Nephron progenitor cell (in vitro differentiated cells): Measurements from ENCODE around the gene CRYZ.

Experiments used
- DNase-seq: peaks from one replicate; pipeline ENCODE4 v3.0.0; 2021
- H3K27ac Mint-ChIP-seq: 2 replicates; pipeline ENCODE4 v1.8.0; 2021; ENCODE audit warnings: mild to moderate bottlenecking, moderate library complexity, mixed read lengths
- H3K27me3 Mint-ChIP-seq: 2 replicates; pipeline ENCODE4 v1.8.0; 2021; ENCODE audit warnings: mild to moderate bottlenecking, low read depth, mixed read lengths; ENCODE audit not compliant: poor library complexity
- H3K36me3 Mint-ChIP-seq: 2 replicates; pipeline ENCODE4 v1.8.0; 2021; ENCODE audit warnings: low read depth, mixed read lengths
- H3K4me1 Mint-ChIP-seq: 2 replicates; pipeline ENCODE4 v1.8.0; 2021; ENCODE audit warnings: mixed read lengths
- H3K4me3 Mint-ChIP-seq: 2 replicates; pipeline ENCODE4 v1.8.0; 2021; ENCODE audit warnings: mild to moderate bottlenecking, moderate library complexity, mixed read lengths
- H3K9me3 Mint-ChIP-seq: 2 replicates; pipeline ENCODE4 v1.8.0; 2021; ENCODE audit warnings: mild to moderate bottlenecking, moderate library complexity, mixed read lengths
- CTCF ChIP-seq: fragments of 200-600 bp; sonication (generic); IDR thresholded peaks from 2 replicates; pipeline ENCODE4 v1.5.0; 2021; ENCODE audit warnings: antibody characterized with exemption

Gene CRYZ, protein sequence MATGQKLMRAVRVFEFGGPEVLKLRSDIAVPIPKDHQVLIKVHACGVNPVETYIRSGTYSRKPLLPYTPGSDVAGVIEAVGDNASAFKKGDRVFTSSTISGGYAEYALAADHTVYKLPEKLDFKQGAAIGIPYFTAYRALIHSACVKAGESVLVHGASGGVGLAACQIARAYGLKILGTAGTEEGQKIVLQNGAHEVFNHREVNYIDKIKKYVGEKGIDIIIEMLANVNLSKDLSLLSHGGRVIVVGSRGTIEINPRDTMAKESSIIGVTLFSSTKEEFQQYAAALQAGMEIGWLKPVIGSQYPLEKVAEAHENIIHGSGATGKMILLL

GRCh38 chr1:74732960-74733603, at the start of gene CRYZ, which contains the start of gene TYW3:
Gene CRYZ (minus strand): TSS chr1:74733050. CDS start chr1:74724821, 8,229 bp downstream.
Gene TYW3 (plus strand): TSS chr1:74733152. CDS start chr1:74733245, 93 bp downstream.
- H3K27ac Mint-ChIP-seq: peak within 1 kb of the TSS; percentile 99
- DNase-seq: peak; percentile 80
- H3K4me1 Mint-ChIP-seq: peaks cover 26% of the 10 kb centered on the region
- peak within 1 kb of the TSS; percentile 94 for H3K4me3 Mint-ChIP-seq
- H3K27me3 Mint-ChIP-seq: no peaks in the 10 kb centered on the region
- H3K36me3 Mint-ChIP-seq: peaks cover 52% of the 10 kb centered on the region
- peaks cover 31% of the 10 kb centered on the region for H3K9me3 Mint-ChIP-seq
- TF ChIP-seq CTCF: no peak

GRCh38 chr1:74780594-74780993, 47.7 kb upstream of the CRYZ start:
- Mint-ChIP-seq H3K4me1 (no peaks in the 10 kb centered on the region), H3K36me3 (no peaks in the 10 kb centered on the region), H3K27me3 (no peaks in the 10 kb centered on the region), H3K9me3 (no peaks in the 10 kb centered on the region), H3K4me3 (no peak overlapping the region), H3K27ac (no peak overlapping the region)
- TF ChIP-seq CTCF: no peak
- DNase-seq: no peak

GRCh38 chr1:74779750-74780149, 46.9 kb upstream of the CRYZ start:
- H3K4me3 Mint-ChIP-seq: no peak overlapping the region

DNA sequence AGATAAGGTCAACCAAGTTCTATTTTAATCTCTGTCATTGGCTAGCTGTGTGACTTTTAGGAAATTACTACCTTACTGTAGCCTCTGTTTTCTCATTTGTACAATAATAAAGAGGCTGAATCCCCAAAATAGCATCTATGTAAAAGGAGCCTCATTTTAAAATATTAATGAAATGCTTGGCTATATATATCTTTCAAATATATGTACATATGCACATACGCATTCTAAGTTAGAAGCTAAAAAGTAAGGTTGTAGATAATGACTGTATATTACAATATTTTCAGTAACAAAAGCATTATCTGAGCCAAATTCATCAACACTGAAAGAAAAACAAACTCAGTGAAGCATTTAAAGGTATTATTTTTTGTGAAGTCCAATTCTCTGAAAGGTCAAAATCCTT, 44.7 kb upstream of the CRYZ start:
- H3K27ac Mint-ChIP-seq: no peak overlapping the region

More at GRCh38 chr1:74779750-74780149, 46.9 kb upstream of the CRYZ start:
- H3K36me3 Mint-ChIP-seq: no peaks in the 10 kb centered on the region
- DNase-seq: no peak
- no peak for TF ChIP-seq CTCF
- no peaks in the 10 kb centered on the region for H3K4me1 Mint-ChIP-seq
- no peaks in the 10 kb centered on the region for H3K27me3 Mint-ChIP-seq
- H3K27ac Mint-ChIP-seq: no peak overlapping the region
- no peaks in the 10 kb centered on the region for H3K9me3 Mint-ChIP-seq

DNA sequence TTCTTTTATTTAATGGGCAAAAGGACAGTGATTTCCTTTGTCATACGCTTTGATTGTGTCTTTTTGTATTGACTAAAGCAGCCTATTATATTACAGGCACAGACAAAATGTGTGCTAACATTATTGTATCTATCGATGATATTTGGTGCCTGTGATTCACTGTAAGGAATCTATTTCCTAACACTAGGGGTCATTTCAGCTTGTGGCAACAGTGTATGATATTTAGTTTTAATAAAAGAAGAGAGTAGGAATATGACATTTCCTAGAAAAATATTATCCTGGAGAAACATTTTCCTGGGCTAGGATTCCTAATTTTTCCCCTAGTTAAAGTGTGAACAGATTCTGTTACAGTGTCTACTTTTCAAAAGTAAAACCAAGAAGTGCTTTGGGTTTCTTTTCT, 42.9 kb upstream of the CRYZ start:
- H3K9me3 Mint-ChIP-seq: no peaks in the 10 kb centered on the region
- TF ChIP-seq CTCF: no peak
- H3K27me3 Mint-ChIP-seq: peaks cover 4% of the 10 kb centered on the region
- no peak overlapping the region for H3K27ac Mint-ChIP-seq
- DNase-seq: no peak
- no peaks in the 10 kb centered on the region for H3K36me3 Mint-ChIP-seq
- H3K4me3 Mint-ChIP-seq: no peak overlapping the region
- H3K4me1 Mint-ChIP-seq: no peaks in the 10 kb centered on the region

More for the DNA sequence above, 44.7 kb upstream of the CRYZ start:
- no peaks in the 10 kb centered on the region for H3K36me3 Mint-ChIP-seq
- no peak for TF ChIP-seq CTCF
- no peak for DNase-seq
- no peak overlapping the region for H3K4me3 Mint-ChIP-seq
- H3K27me3 Mint-ChIP-seq: peaks cover 4% of the 10 kb centered on the region
- no peaks in the 10 kb centered on the region for H3K9me3 Mint-ChIP-seq
- H3K4me1 Mint-ChIP-seq: no peaks in the 10 kb centered on the region
